Central memory CD8-positive, alpha-beta T cell (primary cell): ENCODE data around the gene TBC1D22A.
"Not testable (repeated sequence)": the region's sequence is repeated elsewhere in the genome, so short reads cannot be mapped to it uniquely, and the experiment has no call there.

Experiments
- ATAC-seq: fragments of 150-1000 bp; cut with Tn5 transposase; replicated peaks from 2 replicates; pipeline ENCODE4 v1.10.0; 2022; ENCODE audit warnings: mild to moderate bottlenecking, moderate FRiP score, moderate number of reproducible peaks; ENCODE audit not compliant: poor library complexity, severe bottlenecking; ENCODE audit errors: extremely low read depth
- DNase-seq, 2 donors: peaks; one replicate each; pipeline ENCODE4 v3.0.0; 2021; ENCODE audit warnings: low spot score in 2 of 2
- H3K27ac Mint-ChIP-seq: one replicate; pipeline ENCODE4 v1.8.0; 2022; ENCODE audit warnings: low read depth, mild to moderate bottlenecking, moderate library complexity, mixed read lengths
- H3K27me3 Mint-ChIP-seq: one replicate; pipeline ENCODE4 v1.8.0; 2022; ENCODE audit warnings: mixed read lengths
- H3K36me3 Mint-ChIP-seq: one replicate; pipeline ENCODE4 v1.8.0; 2022; ENCODE audit warnings: mild to moderate bottlenecking, moderate library complexity, mixed read lengths; ENCODE audit not compliant: insufficient read depth
- H3K4me1 Mint-ChIP-seq: one replicate; pipeline ENCODE4 v1.8.0; 2022; ENCODE audit warnings: mixed read lengths
- H3K4me3 Mint-ChIP-seq: one replicate; pipeline ENCODE4 v1.8.0; 2022; ENCODE audit warnings: mild to moderate bottlenecking, moderate library complexity, mixed read lengths
- H3K9me3 Mint-ChIP-seq: one replicate; pipeline ENCODE4 v1.8.0; 2022; ENCODE audit warnings: mixed read lengths

Gene TBC1D22A

DNA sequence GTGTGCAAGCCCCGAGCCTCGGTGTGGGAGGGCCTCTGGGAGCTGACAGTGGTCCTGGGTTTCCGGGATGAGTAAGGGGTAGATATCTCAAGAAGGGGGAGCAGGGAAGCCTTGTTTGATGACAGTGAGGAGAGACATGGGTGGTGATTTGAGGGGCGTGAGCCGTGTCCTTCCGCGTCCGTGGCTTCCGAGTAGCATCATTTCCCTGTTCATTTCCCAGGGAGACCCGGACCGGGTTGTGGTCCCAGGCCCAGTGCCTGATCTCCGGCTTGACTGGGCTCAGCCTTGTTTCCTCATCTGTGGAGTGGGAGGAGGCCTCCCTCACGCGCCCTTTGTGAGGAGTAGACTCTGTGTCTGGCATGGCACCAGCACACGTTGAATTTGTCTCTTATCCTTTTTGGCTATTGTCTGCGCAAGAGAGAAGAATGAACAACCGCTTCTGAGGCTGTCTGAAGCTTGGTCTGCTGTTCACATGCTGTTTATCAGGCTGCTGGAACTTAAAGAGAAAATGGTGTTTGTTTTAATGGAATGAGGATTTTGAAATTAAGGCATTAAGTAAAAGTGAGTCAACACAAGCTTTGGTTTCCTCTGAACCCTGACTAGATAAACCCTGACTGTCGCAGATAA lies 348.5 kb downstream of the TBC1D22A start:
- no peak for DNase-seq
- H3K4me1 Mint-ChIP-seq: no peaks in the 10 kb centered on the region
- ATAC-seq: no peak
- H3K36me3 Mint-ChIP-seq: peaks cover 15% of the 10 kb centered on the region
- no peaks in the 10 kb centered on the region for H3K9me3 Mint-ChIP-seq
- H3K4me3 Mint-ChIP-seq: no peak overlapping the region
- no peaks in the 10 kb centered on the region for H3K27me3 Mint-ChIP-seq
- H3K27ac Mint-ChIP-seq: no peak overlapping the region

GRCh38 chr22:47111626-47112581 lies 349.5 kb downstream of the TBC1D22A start:
- Mint-ChIP-seq H3K27me3 (no peaks in the 10 kb centered on the region), H3K4me1 (peaks cover 4% of the 10 kb centered on the region), H3K36me3 (peaks cover 15% of the 10 kb centered on the region), H3K4me3 (no peak overlapping the region), H3K27ac (no peak overlapping the region), H3K9me3 (no peaks in the 10 kb centered on the region)
- ATAC-seq: no peak
- DNase-seq: no peak

GRCh38 chr22:47112582-47112965 lies 350.1 kb downstream of the TBC1D22A start:
- no peak for DNase-seq
- no peak overlapping the region for H3K27ac Mint-ChIP-seq
- no peaks in the 10 kb centered on the region for H3K9me3 Mint-ChIP-seq
- H3K27me3 Mint-ChIP-seq: no peaks in the 10 kb centered on the region
- ATAC-seq: no peak
- H3K4me1 Mint-ChIP-seq: peaks cover 6% of the 10 kb centered on the region
- peaks cover 17% of the 10 kb centered on the region for H3K36me3 Mint-ChIP-seq
- H3K4me3 Mint-ChIP-seq: no peak overlapping the region

DNA sequence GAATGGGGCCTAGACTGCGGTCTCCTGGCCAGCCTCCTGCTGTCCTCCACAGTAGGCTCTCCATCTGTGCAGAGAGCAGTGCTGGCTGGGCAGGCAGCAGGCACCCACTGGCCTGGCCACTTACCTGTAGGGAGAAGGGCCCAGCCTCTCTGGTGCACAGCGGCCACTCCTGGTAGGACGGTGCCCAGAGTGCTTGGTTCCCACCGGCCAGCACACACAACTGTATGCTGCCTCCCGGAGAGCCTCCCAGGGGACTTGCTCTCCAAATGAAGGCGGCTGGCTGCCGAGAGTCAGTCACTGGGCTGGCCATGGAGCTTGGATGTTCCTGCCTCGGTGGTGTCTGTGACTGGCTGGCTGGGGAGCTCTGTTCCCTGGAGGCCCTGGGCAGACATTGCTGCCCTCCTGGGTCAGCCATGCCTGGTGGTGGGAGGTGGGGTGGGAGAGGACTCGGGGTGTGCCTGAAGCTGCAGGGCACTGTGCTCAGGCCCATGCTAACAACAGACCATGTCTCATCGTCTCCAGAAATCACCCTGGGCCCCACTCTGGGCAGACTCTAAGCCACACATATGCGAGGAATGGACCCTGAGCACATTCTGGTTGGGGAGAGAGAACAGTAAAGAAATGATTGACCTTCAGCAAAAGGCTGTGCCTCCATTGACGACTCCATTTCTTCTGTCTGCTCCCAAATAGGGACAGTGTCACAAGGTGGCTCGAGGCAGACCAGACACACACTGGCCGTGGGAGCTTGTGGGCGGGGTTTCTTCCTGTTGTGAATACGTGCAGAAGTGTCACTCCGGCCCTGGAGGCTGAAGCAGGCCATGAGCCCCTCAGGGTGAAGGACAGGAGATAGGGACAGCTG lies 350.8 kb downstream of the TBC1D22A start:
- no peak for ATAC-seq
- Mint-ChIP-seq H3K9me3 (no peaks in the 10 kb centered on the region), H3K4me1 (peaks cover 6% of the 10 kb centered on the region), H3K27ac (no peak overlapping the region), H3K4me3 (no peak overlapping the region), H3K27me3 (no peaks in the 10 kb centered on the region), H3K36me3 (peaks cover 17% of the 10 kb centered on the region)
- DNase-seq: no peak

- peaks cover 17% of the 10 kb centered on the region for H3K36me3 Mint-ChIP-seq
Measured at GRCh38 chr22:47113853-47114415, 351.5 kb downstream of the TBC1D22A start.

DNA sequence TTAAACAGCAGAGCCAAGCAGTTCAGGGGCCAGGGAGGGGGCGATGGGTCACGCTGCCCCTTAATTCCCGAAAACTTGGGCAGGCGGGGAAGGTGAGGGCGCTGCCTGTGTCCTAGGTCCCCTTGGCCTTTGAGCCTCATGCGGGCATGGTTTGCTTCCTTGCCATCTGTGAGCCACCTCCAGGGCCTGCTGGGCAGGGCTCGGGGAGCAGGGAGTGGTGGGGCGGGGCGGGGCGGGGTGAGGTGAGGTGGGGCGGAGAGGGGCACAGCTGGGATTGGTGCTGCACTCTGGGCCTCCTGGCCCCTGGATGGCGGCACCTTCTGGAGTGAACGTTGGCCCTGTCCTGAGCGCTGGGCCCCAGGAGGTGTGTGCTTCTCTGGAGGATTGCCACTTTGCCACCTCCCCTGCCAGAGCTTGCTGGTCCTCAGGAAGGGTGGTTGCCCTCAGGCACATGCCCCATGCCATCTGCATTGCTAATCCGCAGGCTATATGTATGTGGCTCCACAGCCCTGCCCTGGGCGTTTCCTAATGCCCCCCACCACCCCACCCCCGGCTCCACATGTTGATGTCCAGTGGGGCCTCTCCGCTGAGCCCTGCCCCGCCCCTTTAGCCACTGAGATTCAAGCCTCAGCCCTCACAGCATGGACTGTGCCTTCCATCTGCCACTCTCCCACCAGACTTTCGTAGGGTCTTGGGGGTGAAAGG lies 352.5 kb downstream of the TBC1D22A start:
- no peaks in the 10 kb centered on the region for H3K27me3 Mint-ChIP-seq
- H3K4me1 Mint-ChIP-seq: peaks cover 6% of the 10 kb centered on the region
- ATAC-seq: no peak
- DNase-seq: no peak
- H3K9me3 Mint-ChIP-seq: no peaks in the 10 kb centered on the region
- H3K36me3 Mint-ChIP-seq: peaks cover 19% of the 10 kb centered on the region
- H3K27ac Mint-ChIP-seq: no peak overlapping the region
- no peak overlapping the region for H3K4me3 Mint-ChIP-seq

More at GRCh38 chr22:47113853-47114415, 351.5 kb downstream of the TBC1D22A start:
- no peak overlapping the region for H3K4me3 Mint-ChIP-seq
- H3K27me3 Mint-ChIP-seq: no peaks in the 10 kb centered on the region
- DNase-seq (no peak), ATAC-seq (no peak)
- no peak overlapping the region for H3K27ac Mint-ChIP-seq
- H3K9me3 Mint-ChIP-seq: no peaks in the 10 kb centered on the region
- peaks cover 6% of the 10 kb centered on the region for H3K4me1 Mint-ChIP-seq

GRCh38 chr22:47115518-47115890 lies 353.1 kb downstream of the TBC1D22A start:
- no peak for ATAC-seq
- Mint-ChIP-seq H3K36me3 (peaks cover 19% of the 10 kb centered on the region), H3K4me3 (no peak overlapping the region), H3K27me3 (no peaks in the 10 kb centered on the region), H3K4me1 (peaks cover 6% of the 10 kb centered on the region), H3K9me3 (no peaks in the 10 kb centered on the region), H3K27ac (no peak overlapping the region)
- no peak for DNase-seq

DNA sequence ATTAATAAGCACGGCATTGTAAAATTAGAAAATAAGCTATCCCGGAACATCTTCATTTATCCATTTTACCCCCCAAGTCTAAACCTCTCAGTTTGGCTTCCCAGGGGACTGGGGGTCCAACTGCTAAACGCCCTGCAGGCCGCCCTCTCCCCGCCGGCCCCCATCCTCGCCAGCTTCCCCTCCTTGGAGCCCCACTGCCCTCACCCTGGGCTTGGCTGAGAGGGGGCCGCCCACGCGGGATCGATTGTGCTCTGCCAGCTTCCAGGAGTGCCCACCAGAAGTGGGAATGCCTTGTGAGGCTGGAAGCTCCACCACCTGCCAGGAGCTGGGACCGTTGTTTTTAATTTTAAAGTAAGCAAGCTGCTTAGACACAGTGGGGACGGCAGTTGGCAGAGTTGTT lies 353.5 kb downstream of the TBC1D22A start:
- peaks cover 6% of the 10 kb centered on the region for H3K4me1 Mint-ChIP-seq
- no peak overlapping the region for H3K27ac Mint-ChIP-seq
- H3K9me3 Mint-ChIP-seq: no peaks in the 10 kb centered on the region
- H3K27me3 Mint-ChIP-seq: no peaks in the 10 kb centered on the region
- DNase-seq (no peak), ATAC-seq (no peak)
- no peak overlapping the region for H3K4me3 Mint-ChIP-seq
- peaks cover 19% of the 10 kb centered on the region for H3K36me3 Mint-ChIP-seq

GRCh38 chr22:47116426-47117341 lies 354.2 kb downstream of the TBC1D22A start:
- peaks cover 15% of the 10 kb centered on the region for H3K36me3 Mint-ChIP-seq
- H3K27ac Mint-ChIP-seq: no peak overlapping the region
- peaks cover 6% of the 10 kb centered on the region for H3K4me1 Mint-ChIP-seq
- H3K27me3 Mint-ChIP-seq: no peaks in the 10 kb centered on the region
- no peak overlapping the region for H3K4me3 Mint-ChIP-seq
- no peaks in the 10 kb centered on the region for H3K9me3 Mint-ChIP-seq
- DNase-seq: no peak
- no peak for ATAC-seq

DNA sequence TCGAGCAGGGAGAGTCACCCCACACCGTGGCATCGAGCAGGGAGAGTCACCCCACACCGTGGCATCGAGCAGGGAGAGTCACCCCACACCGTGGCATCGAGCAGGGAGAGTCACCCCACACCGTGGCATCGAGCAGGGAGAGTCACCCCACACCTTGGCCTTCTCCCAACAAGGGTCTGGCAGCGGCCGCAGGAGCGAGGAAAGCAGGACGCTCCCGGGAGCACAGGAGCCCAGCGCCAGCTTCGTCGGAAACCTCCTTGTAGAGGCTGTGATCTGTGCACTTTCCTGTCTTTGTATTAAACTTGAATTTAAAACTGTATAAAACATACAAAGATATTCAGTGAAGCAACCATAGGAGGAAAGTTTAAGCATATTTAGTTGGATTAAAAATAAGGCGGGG lies 355.0 kb downstream of the TBC1D22A start:
- not testable (repeated sequence) for ATAC-seq, H3K27me3 Mint-ChIP-seq, H3K27ac Mint-ChIP-seq, H3K4me3 Mint-ChIP-seq, H3K9me3 Mint-ChIP-seq, DNase-seq
- Mint-ChIP-seq H3K36me3 (peaks cover 13% of the 10 kb centered on the region), H3K4me1 (peaks cover 10% of the 10 kb centered on the region)

- Mint-ChIP-seq H3K27me3 (no peaks in the 10 kb centered on the region), H3K9me3 (no peaks in the 10 kb centered on the region), H3K4me1 (peaks cover 18% of the 10 kb centered on the region), H3K27ac (no peak overlapping the region), H3K36me3 (peaks cover 11% of the 10 kb centered on the region), H3K4me3 (no peak overlapping the region)
- DNase-seq (no peak), ATAC-seq (no peak)
Measured at GRCh38 chr22:47119181-47119580, 356.7 kb downstream of the TBC1D22A start.
